ENCODE measurements around the gene DNM3. TPM values are rescaled to one million over a fixed set of nuclear protein-coding genes. Genes with fewer than 3 reads are reported as not detected.

DNM3 gene
- total and polyA plus RNA-seq, 2 donors (not counting 3 experiments of a cell fraction or from before 2014, with no cell fraction given) = 1.4 to 2.5 TPM

- Histone ChIP-seq H3K4me1 (ENCODE audit: control insufficient read depth, extremely low read depth, insufficient read depth, low read length) (no peaks in the 10 kb centered on the region), H2AFZ (ENCODE audit: low read depth, low read length) (no peak overlapping the region), H3K4me3 (replicated peaks in 1 of 3; ENCODE audit: insufficient read depth in 1 of 3, low read depth in 1 of 3, low read length in 3 of 3) (no peak overlapping the region), H3K9ac (replicated peaks; ENCODE audit: extremely low read depth, insufficient read depth, low read length) (no peak overlapping the region), H3K27me3 (ENCODE audit: control insufficient read depth in 2 of 2, insufficient read depth in 2 of 2, low read length in 2 of 2) (no peaks in the 10 kb centered on the region), H3K9me1 (replicated peaks; ENCODE audit: control insufficient read depth, extremely low read depth, insufficient read depth, low read length) (no peaks in the 10 kb centered on the region), H4K20me1 (replicated peaks; ENCODE audit: control insufficient read depth, extremely low read depth, insufficient read depth, low read length) (no peaks in the 10 kb centered on the region), H3K4me2 (ENCODE audit: insufficient read depth, low read length) (no peak overlapping the region), H3K79me2 (ENCODE audit: control insufficient read depth, insufficient read depth, low read length) (no peaks in the 10 kb centered on the region), H3K36me3 (ENCODE audit: control insufficient read depth in 2 of 2, extremely low read depth in 1 of 2, insufficient read depth in 2 of 2, low read length in 2 of 2) (no peaks in the 10 kb centered on the region), H3K27ac (ENCODE audit: insufficient read depth, low read depth, low read length) (no peak overlapping the region), H3K9me3 (replicated peaks; ENCODE audit: control insufficient read depth, insufficient read depth, low read length) (no peaks in the 10 kb centered on the region)
- BruUV-seq (replicated peaks) = no TSS peak
- dilution Hi-C loops (cut with MboI; ENCODE audit: extremely low pct_ligation_motif_present, low sequenced_read_pairs) (no loop called here), intact Hi-C loops (cut with micrococcal nuclease) (no loop called here)
- CTCF ChIA-PET = interaction anchor here (0.7 to 1.5 kb wide), 4 partner anchors 10 to 91 kb away, joined by 3 to 8 read pairs (median 4); no protein-coding TSS in a partner anchor
- TF ChIP-seq, protein P1, sequence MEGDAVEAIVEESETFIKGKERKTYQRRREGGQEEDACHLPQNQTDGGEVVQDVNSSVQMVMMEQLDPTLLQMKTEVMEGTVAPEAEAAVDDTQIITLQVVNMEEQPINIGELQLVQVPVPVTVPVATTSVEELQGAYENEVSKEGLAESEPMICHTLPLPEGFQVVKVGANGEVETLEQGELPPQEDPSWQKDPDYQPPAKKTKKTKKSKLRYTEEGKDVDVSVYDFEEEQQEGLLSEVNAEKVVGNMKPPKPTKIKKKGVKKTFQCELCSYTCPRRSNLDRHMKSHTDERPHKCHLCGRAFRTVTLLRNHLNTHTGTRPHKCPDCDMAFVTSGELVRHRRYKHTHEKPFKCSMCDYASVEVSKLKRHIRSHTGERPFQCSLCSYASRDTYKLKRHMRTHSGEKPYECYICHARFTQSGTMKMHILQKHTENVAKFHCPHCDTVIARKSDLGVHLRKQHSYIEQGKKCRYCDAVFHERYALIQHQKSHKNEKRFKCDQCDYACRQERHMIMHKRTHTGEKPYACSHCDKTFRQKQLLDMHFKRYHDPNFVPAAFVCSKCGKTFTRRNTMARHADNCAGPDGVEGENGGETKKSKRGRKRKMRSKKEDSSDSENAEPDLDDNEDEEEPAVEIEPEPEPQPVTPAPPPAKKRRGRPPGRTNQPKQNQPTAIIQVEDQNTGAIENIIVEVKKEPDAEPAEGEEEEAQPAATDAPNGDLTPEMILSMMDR (IDR thresholded peaks at IDR 0.05; ENCODE audit: extremely low read depth in 1 of 2, insufficient read depth in 1 of 2, low read depth in 1 of 2, low read length in 2 of 2) = no peak
- TF ChIP-seq JUN (IDR thresholded peaks at IDR 0.05; ENCODE audit: borderline replicate concordance, insufficient read depth, insufficient read length, low read depth) (no peak), POLR2AphosphoS5 (IDR thresholded peaks at IDR 0.05; ENCODE audit: insufficient read depth, low read depth, low read length) (no peak), EZH2 (IDR thresholded peaks at IDR 0.05; ENCODE audit: borderline replicate concordance, low read depth, low read length, severe bottlenecking) (no peak)
- FAIRE-seq = no peak
- no peak for DNase-seq (ENCODE audit: low read depth, low spot score)
- POLR2A ChIA-PET = no interaction called here
Measured at GRCh38 chr1:172308142-172308541, 466.8 kb downstream of the DNM3 start.

- intact Hi-C loops (cut with micrococcal nuclease) (no loop called here), dilution Hi-C loops (cut with MboI; ENCODE audit: extremely low pct_ligation_motif_present, low sequenced_read_pairs) (no loop called here)
- Histone ChIP-seq H3K9me1 (replicated peaks; ENCODE audit: control insufficient read depth, extremely low read depth, insufficient read depth, low read length) (no peaks in the 10 kb centered on the region), H3K4me3 (replicated peaks in 1 of 3; ENCODE audit: insufficient read depth in 1 of 3, low read depth in 1 of 3, low read length in 3 of 3) (no peak overlapping the region), H3K36me3 (ENCODE audit: control insufficient read depth in 2 of 2, extremely low read depth in 1 of 2, insufficient read depth in 2 of 2, low read length in 2 of 2) (no peaks in the 10 kb centered on the region), H3K9ac (replicated peaks; ENCODE audit: extremely low read depth, insufficient read depth, low read length) (no peak overlapping the region), H3K79me2 (ENCODE audit: control insufficient read depth, insufficient read depth, low read length) (no peaks in the 10 kb centered on the region), H2AFZ (ENCODE audit: low read depth, low read length) (no peak overlapping the region), H3K4me2 (ENCODE audit: insufficient read depth, low read length) (no peak overlapping the region), H4K20me1 (replicated peaks; ENCODE audit: control insufficient read depth, extremely low read depth, insufficient read depth, low read length) (no peaks in the 10 kb centered on the region), H3K9me3 (replicated peaks; ENCODE audit: control insufficient read depth, insufficient read depth, low read length) (no peaks in the 10 kb centered on the region), H3K27ac (ENCODE audit: insufficient read depth, low read depth, low read length) (no peak overlapping the region), H3K4me1 (ENCODE audit: control insufficient read depth, extremely low read depth, insufficient read depth, low read length) (no peaks in the 10 kb centered on the region), H3K27me3 (ENCODE audit: control insufficient read depth in 2 of 2, insufficient read depth in 2 of 2, low read length in 2 of 2) (no peaks in the 10 kb centered on the region)
- BruUV-seq (replicated peaks) = no TSS peak
- ChIA-PET POLR2A (no interaction called here), CTCF (interaction anchor here (0.7 to 1.5 kb wide), 4 partner anchors 11 to 91 kb away, joined by 3 to 8 read pairs (median 4); no protein-coding TSS in a partner anchor)
- FAIRE-seq (no peak), DNase-seq (ENCODE audit: low read depth, low spot score) (no peak)
- no peak for TF ChIP-seq POLR2A (IDR thresholded peaks at IDR 0.05; ENCODE audit: low read depth, low read length)
- TF ChIP-seq EZH2 (IDR thresholded peaks at IDR 0.05; ENCODE audit: borderline replicate concordance, low read depth, low read length, severe bottlenecking) = no peak
- TF ChIP-seq POLR2AphosphoS5 (IDR thresholded peaks at IDR 0.05; ENCODE audit: insufficient read depth, low read depth, low read length) = no peak
- TF ChIP-seq, protein P1 (IDR thresholded peaks at IDR 0.05; ENCODE audit: extremely low read depth in 1 of 2, insufficient read depth in 1 of 2, low read depth in 1 of 2, low read length in 2 of 2) = no peak
- no peak for TF ChIP-seq FOS (IDR thresholded peaks at IDR 0.05; ENCODE audit: borderline replicate concordance, insufficient read depth, low read length)
- no peak for TF ChIP-seq MAX (IDR thresholded peaks at IDR 0.05; ENCODE audit: insufficient read depth, insufficient read length)
- TF ChIP-seq JUN (IDR thresholded peaks at IDR 0.05; ENCODE audit: borderline replicate concordance, insufficient read depth, insufficient read length, low read depth) = no peak
- no peak for TF ChIP-seq GATA2 (IDR thresholded peaks at IDR 0.05; ENCODE audit: insufficient read depth, insufficient read length, low read depth, low read length)
- no peak for TF ChIP-seq MYC (IDR thresholded peaks at IDR 0.05; ENCODE audit: low read depth, low read length)
Measured at GRCh38 chr1:172308577-172308976, 467.3 kb downstream of the DNM3 start.
